ENCODE measurements around the gene NMBR. TPM values are rescaled to one million over a fixed set of nuclear protein-coding genes. Genes with fewer than 3 reads are reported as not detected.
A peak's percentile ranks its signal among the peaks of the same experiment; 100 is the strongest.

NMBR gene
- total RNA-seq, 1 experiment from 2014 or later = not detected

DNA sequence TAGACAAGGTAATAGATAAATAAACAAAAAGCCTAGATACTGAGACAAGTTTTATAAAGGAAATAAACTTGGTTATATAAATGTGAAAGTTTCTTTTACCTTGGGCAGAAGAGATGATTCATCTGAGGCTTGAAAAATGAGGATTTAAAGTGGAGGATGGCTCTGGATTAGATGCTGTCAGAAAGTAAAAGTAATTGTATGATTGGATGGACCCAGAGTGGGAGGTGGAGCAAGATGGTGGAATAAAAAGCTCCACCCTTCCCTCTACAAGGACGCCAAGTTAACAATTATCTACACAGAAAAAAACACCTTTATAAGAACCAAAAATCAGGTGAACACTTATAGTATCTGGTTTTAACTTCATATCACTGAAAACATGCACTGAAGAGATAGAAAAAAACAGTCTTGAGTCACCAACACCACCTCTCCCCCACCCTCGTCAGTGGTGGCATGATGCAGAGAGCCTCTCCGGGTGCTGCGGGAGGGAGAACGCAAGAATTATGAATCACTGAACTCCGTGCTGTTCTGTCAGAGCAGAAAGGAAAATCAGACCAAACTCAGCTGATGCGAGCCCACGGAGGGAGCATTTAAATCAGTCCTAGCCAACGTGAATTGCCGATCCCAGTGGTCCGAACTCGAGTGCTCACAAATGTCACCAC lies 98.9 kb downstream of the NMBR start:
- no peak for ATAC-seq
- peaks cover 6% of the 10 kb centered on the region; the same call in 1 of the 2 replicates for H3K9me3 ChIP-seq (ENCODE audit: control insufficient read depth, insufficient read depth, low read depth, low read length)
- no peaks in the 10 kb centered on the region for H3K4me1 ChIP-seq (ENCODE audit: control insufficient read depth, insufficient read depth, low read length)
- in situ Hi-C loops (cut with HindIII; ENCODE audit: low pct_unique_long_range_greater_than_20kb, low sequenced_read_pairs) (no loop called here), intact Hi-C loops (cut with micrococcal nuclease; ENCODE audit: unreplicated experiment) (no loop called here)
- no peak overlapping the region for H3K27ac ChIP-seq (ENCODE audit: low read length)
- H3K36me3 ChIP-seq (ENCODE audit: control insufficient read depth, insufficient read depth, low read length) = no peaks in the 10 kb centered on the region
- peak overlapping the region in 1 of 2 experiments; percentile 16; a peak in 1 of 4 replicates for H3K4me3 ChIP-seq (ENCODE audit: low read depth in 2 of 2, low read length in 2 of 2)
- ChIA-PET POLR2A (no interaction called here), CTCF (no interaction called here)
- no peak for DNase-seq (ENCODE audit: low read depth, low spot score)
- no TSS peak for BruUV-seq (replicated peaks)
- no peaks in the 10 kb centered on the region for H3K27me3 ChIP-seq (ENCODE audit: control insufficient read depth, insufficient read depth, low read length)
- TF ChIP-seq SIN3A (IDR thresholded peaks at IDR 0.05; ENCODE audit: borderline replicate concordance, insufficient read depth, low read depth, low read length) (no peak), TCF7L2 (IDR thresholded peaks at IDR 0.05; ENCODE audit: low read depth, low read length) (no peak), POLR2AphosphoS5 (IDR thresholded peaks at IDR 0.05; ENCODE audit: low read depth, low read length) (no peak)
- TF ChIP-seq, protein P1, sequence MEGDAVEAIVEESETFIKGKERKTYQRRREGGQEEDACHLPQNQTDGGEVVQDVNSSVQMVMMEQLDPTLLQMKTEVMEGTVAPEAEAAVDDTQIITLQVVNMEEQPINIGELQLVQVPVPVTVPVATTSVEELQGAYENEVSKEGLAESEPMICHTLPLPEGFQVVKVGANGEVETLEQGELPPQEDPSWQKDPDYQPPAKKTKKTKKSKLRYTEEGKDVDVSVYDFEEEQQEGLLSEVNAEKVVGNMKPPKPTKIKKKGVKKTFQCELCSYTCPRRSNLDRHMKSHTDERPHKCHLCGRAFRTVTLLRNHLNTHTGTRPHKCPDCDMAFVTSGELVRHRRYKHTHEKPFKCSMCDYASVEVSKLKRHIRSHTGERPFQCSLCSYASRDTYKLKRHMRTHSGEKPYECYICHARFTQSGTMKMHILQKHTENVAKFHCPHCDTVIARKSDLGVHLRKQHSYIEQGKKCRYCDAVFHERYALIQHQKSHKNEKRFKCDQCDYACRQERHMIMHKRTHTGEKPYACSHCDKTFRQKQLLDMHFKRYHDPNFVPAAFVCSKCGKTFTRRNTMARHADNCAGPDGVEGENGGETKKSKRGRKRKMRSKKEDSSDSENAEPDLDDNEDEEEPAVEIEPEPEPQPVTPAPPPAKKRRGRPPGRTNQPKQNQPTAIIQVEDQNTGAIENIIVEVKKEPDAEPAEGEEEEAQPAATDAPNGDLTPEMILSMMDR (IDR thresholded peaks at IDR 0.05) = no peak
- TF ChIP-seq, protein P2, sequence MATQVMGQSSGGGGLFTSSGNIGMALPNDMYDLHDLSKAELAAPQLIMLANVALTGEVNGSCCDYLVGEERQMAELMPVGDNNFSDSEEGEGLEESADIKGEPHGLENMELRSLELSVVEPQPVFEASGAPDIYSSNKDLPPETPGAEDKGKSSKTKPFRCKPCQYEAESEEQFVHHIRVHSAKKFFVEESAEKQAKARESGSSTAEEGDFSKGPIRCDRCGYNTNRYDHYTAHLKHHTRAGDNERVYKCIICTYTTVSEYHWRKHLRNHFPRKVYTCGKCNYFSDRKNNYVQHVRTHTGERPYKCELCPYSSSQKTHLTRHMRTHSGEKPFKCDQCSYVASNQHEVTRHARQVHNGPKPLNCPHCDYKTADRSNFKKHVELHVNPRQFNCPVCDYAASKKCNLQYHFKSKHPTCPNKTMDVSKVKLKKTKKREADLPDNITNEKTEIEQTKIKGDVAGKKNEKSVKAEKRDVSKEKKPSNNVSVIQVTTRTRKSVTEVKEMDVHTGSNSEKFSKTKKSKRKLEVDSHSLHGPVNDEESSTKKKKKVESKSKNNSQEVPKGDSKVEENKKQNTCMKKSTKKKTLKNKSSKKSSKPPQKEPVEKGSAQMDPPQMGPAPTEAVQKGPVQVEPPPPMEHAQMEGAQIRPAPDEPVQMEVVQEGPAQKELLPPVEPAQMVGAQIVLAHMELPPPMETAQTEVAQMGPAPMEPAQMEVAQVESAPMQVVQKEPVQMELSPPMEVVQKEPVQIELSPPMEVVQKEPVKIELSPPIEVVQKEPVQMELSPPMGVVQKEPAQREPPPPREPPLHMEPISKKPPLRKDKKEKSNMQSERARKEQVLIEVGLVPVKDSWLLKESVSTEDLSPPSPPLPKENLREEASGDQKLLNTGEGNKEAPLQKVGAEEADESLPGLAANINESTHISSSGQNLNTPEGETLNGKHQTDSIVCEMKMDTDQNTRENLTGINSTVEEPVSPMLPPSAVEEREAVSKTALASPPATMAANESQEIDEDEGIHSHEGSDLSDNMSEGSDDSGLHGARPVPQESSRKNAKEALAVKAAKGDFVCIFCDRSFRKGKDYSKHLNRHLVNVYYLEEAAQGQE (IDR thresholded peaks at IDR 0.05; ENCODE audit: insufficient read depth in 1 of 2, low read depth in 2 of 2, low read length in 1 of 2) = no peak

DNA sequence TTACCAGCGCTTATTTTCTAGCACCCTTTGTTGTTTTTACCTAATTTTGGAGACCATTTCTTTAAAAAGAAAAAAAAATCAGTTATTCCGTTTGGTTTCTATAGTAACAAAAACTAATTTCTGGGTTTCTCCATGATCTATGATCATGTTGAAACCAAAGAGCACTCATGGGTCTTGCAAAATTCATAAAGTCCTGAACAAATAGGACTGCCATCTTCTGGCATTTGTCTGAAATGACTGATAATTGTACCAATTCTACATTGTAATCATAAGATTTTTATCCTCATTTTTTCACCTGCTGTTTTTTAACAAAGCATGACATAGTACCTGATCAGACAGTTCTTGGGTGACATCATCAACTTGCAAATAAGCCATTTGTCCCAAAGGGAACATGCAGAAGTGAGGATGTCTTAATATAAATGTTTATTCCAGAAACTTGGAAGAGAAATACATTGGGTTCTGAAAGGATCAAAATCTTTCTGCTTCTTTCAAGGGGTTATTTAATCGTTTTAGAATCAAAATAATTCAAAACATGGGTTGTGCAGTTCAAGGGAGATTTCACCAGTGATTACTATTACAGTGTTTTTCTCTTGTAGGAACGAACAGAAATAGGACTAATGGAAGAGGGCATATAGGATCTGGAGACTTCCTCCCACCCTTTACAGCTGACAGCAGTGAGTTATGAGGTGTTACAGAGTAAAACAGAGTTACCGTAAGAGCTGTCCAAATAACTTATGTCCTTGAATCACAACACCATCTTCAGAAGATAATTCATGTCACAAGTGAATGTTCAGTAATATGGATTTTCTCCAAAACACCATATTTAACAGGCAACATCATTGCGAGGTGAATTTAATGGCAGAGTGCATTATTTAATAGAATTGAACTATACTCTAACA lies 101.3 kb downstream of the NMBR start:
- intact Hi-C loops (cut with micrococcal nuclease; ENCODE audit: unreplicated experiment) = no loop called here
- ATAC-seq (peak; percentile 66; the same call in 1 of the 2 replicates), DNase-seq (ENCODE audit: low read depth, low spot score) (no peak)
- Histone ChIP-seq H3K27me3 (ENCODE audit: control insufficient read depth, insufficient read depth, low read length) (no peaks in the 10 kb centered on the region), H3K4me1 (ENCODE audit: control insufficient read depth, insufficient read depth, low read length) (no peaks in the 10 kb centered on the region), H3K36me3 (ENCODE audit: control insufficient read depth, insufficient read depth, low read length) (no peaks in the 10 kb centered on the region; the same call in 1 of the 2 replicates), H3K27ac (ENCODE audit: low read length) (no peak overlapping the region), H3K4me3 (ENCODE audit: low read depth in 2 of 2, low read length in 2 of 2) (no peak overlapping the region), H3K9me3 (ENCODE audit: control insufficient read depth, insufficient read depth, low read depth, low read length) (no peaks in the 10 kb centered on the region)
- BruUV-seq (replicated peaks) = no TSS peak
- in situ Hi-C loops (cut with HindIII; ENCODE audit: low pct_unique_long_range_greater_than_20kb, low sequenced_read_pairs) = no loop called here
- ChIA-PET POLR2A (no interaction called here), CTCF (interaction anchor here (1.6 kb wide), 1 partner anchor 57 kb away, joined by 3 read pairs; no protein-coding TSS in a partner anchor)
- TF ChIP-seq TCF7L2 (IDR thresholded peaks at IDR 0.05; ENCODE audit: low read depth, low read length) = no peak
- TF ChIP-seq, protein P1 (IDR thresholded peaks at IDR 0.05) = peak; percentile 52; the same call in 1 of the 2 replicates

All from Panc1 (cell line).